GM19099 (cell line): Measurements from ENCODE around the gene TRANK1.

Experiments used
- POLR2A ChIP-seq: IDR thresholded peaks from 3 replicates; pipeline ENCODE4 v1.6.1; 2011; ENCODE audit warnings: low read depth; ENCODE audit not compliant: insufficient read length; ENCODE audit errors: extremely low read depth

The TRANK1 gene

DNA sequence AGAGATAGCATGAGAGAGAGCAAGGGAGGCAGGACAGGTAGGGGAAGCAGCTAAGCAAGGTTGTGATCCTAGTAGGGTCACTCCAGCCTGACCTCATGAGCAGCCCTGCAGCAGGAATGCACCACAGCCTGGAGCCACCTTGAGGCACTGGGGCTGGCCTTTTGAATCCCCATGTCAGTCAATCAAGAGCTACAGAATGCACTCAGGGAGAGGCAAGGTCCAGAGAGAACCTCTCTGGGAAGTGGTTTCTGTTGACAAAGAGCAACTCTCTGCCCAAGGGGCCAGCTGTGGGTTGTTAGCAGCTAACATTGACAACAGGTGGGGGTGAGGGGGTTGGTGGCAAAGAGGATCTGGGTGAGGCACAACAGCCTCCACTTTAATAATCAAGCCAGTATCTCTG lies 54.6 kb downstream of the TRANK1 start:
- TF ChIP-seq POLR2A = no peak

DNA sequence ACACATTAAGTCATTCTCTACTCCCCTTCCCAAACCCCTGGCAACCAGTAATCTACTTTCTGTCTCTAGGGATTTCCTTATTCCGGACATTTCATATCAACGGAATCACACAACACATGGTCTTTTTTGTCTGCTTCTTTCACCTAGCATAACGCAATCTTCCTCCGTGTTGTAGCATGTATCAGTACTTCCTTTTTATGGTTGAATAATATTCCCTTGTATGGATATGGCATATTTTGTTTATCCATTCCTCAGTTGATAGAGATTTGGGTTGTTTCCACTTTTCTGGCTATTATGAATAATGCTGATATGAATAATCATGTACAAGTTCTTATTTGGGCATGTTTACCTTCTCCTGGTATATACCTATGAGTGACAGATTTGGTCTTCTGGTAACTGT lies 63.1 kb downstream of the TRANK1 start:
- TF ChIP-seq POLR2A = no peak

- no peak for TF ChIP-seq POLR2A
Measured at GRCh38 chr3:36877930-36878685, 66.7 kb downstream of the TRANK1 start.

DNA sequence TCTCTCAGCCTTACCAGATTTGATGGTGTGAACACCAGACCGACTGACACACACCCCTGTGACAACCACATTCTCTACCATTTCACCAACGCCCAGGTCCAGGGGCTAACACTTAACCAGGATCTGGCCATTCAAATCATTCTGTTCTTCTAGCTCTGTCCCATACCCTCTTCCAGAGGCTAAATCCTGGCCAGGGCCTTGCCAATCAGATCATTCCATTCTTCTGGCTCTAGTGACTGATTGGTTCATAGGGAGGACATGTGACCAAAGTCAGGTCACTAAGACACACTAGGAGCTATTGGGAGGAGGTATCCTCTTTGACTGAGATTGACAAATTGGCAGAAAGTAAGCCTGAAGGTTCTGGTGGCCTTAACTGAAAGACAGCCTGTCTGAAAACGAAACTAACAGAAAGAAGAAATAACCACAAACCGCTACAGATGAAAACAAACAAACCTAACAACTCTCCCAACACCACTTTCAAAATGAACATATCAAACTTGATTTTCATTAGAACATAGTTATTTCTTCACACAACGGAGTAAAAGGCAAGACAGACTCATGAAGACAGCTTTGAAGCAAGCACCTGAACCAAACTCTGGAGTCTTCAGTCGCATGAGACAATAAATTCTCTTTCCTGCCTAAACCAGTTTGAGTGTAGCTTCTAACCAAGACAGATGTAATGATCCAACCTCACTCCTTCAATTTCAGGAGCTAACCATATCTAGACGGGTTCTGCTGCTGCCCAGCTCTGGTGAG lies 68.5 kb downstream of the TRANK1 start:
- TF ChIP-seq POLR2A = no peak

- no peak for TF ChIP-seq POLR2A
Measured at GRCh38 chr3:36875397-36875796, 69.5 kb downstream of the TRANK1 start.

GRCh38 chr3:36874424-36874823 lies 70.4 kb downstream of the TRANK1 start:
- no peak for TF ChIP-seq POLR2A

GRCh38 chr3:36871379-36872126 lies 73.3 kb downstream of the TRANK1 start:
- no peak for TF ChIP-seq POLR2A

DNA sequence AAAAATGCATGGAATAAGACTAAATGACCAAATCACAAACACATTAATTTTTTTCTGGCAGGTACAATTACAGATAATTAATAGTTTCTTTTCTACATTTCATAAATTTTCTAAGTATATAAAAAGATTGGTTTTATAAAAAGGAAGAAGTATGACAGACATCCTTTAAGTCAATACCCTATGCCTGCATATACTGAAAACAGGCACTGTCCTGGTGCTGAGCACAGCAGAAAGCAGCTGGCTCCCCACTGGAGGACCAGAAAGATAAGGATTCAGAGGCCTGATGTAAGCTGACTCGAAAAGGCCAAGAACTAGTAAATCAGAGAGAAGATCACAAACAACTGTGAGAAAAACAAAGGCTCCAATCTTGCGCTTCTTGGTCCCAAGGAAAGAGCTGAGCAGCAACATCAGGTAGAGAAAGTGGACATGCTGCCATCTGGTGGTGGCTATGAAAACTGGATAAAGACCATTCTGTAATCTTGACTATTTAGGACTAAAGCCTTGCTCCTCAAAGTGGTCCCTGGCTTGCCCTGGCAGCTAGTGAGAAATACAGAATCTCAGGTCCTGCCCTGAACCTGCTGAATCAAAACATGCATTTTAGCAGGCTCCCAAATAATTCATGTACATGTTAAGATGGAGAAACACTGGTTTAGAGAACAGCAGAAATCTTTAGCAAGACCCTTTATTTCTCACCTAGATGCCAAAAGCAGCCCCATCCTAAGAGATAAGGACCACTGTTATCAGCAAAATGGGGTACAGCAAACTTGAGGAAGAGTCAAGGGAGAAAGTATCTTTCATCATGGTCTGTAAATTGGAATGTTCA lies 76.0 kb downstream of the TRANK1 start:
- TF ChIP-seq POLR2A = no peak

DNA sequence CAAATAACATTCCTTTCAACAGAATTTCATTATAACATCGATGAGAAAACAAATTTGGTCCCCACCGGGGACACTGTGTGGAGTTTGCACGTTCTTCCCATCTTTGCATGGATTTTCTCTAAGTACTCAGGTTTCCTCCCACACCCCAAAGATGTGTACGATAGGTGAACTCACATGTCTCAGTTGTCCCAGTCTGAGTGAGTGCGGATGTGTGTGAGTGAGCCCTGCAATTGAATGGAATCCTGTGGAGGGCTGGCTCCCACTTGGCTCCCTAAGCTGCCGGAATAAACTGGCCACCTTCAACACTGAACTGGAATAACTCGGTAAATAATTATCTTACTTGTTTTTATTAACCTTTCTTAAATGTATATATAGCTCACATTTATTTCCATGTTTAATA lies 77.0 kb downstream of the TRANK1 start:
- no peak for TF ChIP-seq POLR2A

- no peak for TF ChIP-seq POLR2A
Measured at GRCh38 chr3:36866368-36866767, 78.5 kb downstream of the TRANK1 start.

- TF ChIP-seq POLR2A = no peak
Measured at GRCh38 chr3:36864180-36865053, 80.4 kb downstream of the TRANK1 start.

- TF ChIP-seq POLR2A = no peak
Measured at GRCh38 chr3:36862076-36862755, 82.6 kb downstream of the TRANK1 start.

DNA sequence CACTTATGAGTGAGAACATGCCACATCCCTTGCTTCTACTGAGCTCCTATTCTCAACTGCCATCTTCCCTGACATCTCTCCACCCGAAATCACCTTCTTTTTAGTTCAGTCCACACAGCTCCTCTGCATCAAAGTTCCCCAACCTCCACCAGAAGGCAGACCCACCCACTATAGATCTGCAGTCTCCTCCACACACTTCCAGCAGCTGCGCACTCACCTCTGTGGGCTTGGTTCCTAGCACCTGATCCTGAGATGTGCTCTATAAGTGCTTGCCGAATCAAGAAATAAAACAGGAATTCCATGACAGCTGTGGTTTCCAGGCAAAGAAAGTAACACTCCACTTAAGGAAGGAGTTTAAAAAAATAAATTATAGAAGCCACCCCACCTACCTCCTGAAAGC lies 85.4 kb downstream of the TRANK1 start:
- TF ChIP-seq POLR2A = no peak

DNA sequence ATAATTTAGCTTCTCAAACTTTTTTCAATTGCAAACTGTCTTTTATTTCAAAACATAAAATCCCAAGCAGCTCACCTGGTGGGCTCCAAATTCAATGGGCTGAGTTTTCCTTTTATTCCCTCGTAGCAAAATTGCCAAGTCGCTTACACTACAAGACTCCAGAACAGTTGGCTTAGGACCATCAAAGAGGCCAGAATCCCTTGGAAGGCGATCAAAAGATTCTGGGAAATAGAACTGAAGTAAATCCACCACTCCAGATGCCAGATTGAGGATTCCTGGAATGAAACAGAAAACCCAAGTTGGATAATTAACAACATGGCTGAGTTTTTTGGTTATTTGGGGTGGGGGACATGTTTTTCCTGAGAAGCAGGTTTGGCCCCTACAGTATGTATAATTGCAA lies 92.8 kb downstream of the TRANK1 start:
- TF ChIP-seq POLR2A = no peak

DNA sequence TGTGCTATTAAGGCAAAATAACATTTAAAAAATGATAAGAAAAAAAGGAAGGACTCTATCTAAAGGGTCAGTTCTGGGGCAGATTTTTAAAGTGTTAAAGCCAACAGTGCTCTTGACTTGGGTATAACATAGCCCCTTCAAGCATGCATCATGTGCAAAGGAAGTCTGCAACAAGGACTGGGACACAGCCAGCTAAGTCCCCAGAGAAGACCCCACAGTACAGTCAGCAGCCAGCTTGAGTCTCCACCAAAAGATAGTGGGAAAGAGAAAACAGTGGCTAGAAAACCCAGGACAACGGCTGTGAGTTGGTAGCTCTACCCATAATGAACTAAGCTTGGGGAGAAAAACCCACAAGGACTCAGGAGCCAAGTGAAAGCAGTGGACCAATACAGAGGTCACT lies 94.1 kb downstream of the TRANK1 start:
- TF ChIP-seq POLR2A = no peak
